Stomach (tissue), 4 donors: ENCODE measurements around the gene ZNF384.

Experiments
- POLR2A ChIP-seq, 4 donors: fragments of 450-650 bp; IDR thresholded peaks; one replicate each; pipeline ENCODE4 v1.6.1; 2016; ENCODE audit warnings: antibody characterized with exemption in 4 of 4, control low read depth in 2 of 4, mild to moderate bottlenecking in 1 of 4, moderate library complexity in 1 of 4
- TF ChIP-seq, protein P1 (sequence below), 7 experiments: fragments of 450-650 bp in 4 of 7; fragments of 200-600 bp in 3 of 7; sonication (generic) in 3 of 7; IDR thresholded peaks; one replicate each; pipeline ENCODE4 v1.5.1; 2016 to 2019; ENCODE audit warnings: antibody characterized with exemption in 7 of 7, control low read depth in 2 of 7, mild to moderate bottlenecking in 1 of 7

DNA sequence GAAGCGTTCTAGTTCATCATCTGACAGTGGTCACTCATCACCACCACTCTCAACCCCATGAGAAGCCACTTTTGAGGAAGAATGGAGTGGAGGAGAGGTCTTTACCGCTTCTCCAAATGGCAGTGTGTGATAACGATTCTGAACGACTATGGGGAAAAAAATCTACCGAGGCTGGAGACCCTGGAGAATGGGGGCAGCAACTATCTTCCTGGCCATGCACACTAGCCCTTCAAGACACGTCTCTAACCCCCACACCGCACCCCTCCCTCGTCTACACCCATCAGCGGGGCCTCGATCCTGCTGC lies 26.6 kb downstream of the ZNF384 start:
- TF ChIP-seq, protein P1, sequence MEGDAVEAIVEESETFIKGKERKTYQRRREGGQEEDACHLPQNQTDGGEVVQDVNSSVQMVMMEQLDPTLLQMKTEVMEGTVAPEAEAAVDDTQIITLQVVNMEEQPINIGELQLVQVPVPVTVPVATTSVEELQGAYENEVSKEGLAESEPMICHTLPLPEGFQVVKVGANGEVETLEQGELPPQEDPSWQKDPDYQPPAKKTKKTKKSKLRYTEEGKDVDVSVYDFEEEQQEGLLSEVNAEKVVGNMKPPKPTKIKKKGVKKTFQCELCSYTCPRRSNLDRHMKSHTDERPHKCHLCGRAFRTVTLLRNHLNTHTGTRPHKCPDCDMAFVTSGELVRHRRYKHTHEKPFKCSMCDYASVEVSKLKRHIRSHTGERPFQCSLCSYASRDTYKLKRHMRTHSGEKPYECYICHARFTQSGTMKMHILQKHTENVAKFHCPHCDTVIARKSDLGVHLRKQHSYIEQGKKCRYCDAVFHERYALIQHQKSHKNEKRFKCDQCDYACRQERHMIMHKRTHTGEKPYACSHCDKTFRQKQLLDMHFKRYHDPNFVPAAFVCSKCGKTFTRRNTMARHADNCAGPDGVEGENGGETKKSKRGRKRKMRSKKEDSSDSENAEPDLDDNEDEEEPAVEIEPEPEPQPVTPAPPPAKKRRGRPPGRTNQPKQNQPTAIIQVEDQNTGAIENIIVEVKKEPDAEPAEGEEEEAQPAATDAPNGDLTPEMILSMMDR (IDR thresholded peaks at IDR 0.05), result no peak
- TF ChIP-seq POLR2A (IDR thresholded peaks at IDR 0.05), result no peak
